GM18508 (cell line): ENCODE results near the gene FGF18.
"Not testable (repeated sequence)": the region's sequence is repeated elsewhere in the genome, so short reads cannot be mapped to it uniquely, and the experiment has no call there.

Experiments
- ATAC-seq: cut with Tn5 transposase; IDR thresholded peaks from one replicate; pipeline ENCODE4 v1.9.1; 2021; ENCODE audit warnings: moderate number of reproducible peaks; ENCODE audit not compliant: insufficient read depth, unreplicated experiment

The FGF18 gene

GRCh38 chr5:171488876-171489275, 69.4 kb downstream of the FGF18 start:
- ATAC-seq: no peak

GRCh38 chr5:171492781-171493180, 73.3 kb downstream of the FGF18 start:
- ATAC-seq: no peak

- no peak for ATAC-seq
These were observed 74.4 kb downstream of the FGF18 start for GRCh38 chr5:171493646-171494393.

GRCh38 chr5:171494452-171495121, 75.1 kb downstream of the FGF18 start:
- ATAC-seq: no peak

- ATAC-seq: no peak
These were observed 75.8 kb downstream of the FGF18 start for GRCh38 chr5:171495122-171495700.

GRCh38 chr5:171496456-171496855, 77.0 kb downstream of the FGF18 start:
- ATAC-seq: no peak

- ATAC-seq: not testable (repeated sequence)
These were observed 78.0 kb downstream of the FGF18 start for GRCh38 chr5:171497494-171497893.

GRCh38 chr5:171498166-171498565, 78.7 kb downstream of the FGF18 start:
- ATAC-seq: no peak

- no peak for ATAC-seq
These were observed 80.2 kb downstream of the FGF18 start for GRCh38 chr5:171499611-171500010.

GRCh38 chr5:171505473-171506043, 86.1 kb downstream of the FGF18 start:
- no peak for ATAC-seq

- ATAC-seq: no peak
These were observed 87.5 kb downstream of the FGF18 start for GRCh38 chr5:171506951-171507350.
